GM12878 (cell line): Measurements from ENCODE around the gene UTP25. TPM values are rescaled to one million over a fixed set of nuclear protein-coding genes. Genes with fewer than 3 reads are reported as not detected.

Experiments used
- ATAC-seq: fragments of 200-7000 bp; cut with Tn5 transposase; 3 replicates; pipeline ENCODE4 v1.9.1; 2020; ENCODE audit warnings: mild to moderate bottlenecking, moderate library complexity
- BruUV-seq: library from RNA; stranded (reverse); fragments of 400-500 nt; replicated peaks from 2 replicates; lab custom pipeline; 2021; lab: Mats Ljungman, UMichigan
- CTCF ChIA-PET: fragments of 300-600 bp; sonication (Branson Sonifier 250); formaldehyde crosslinking; extraction: SDS; loops from one replicate; lab custom pipeline; 2021; ENCODE audit warnings: inconsistent platforms; lab: Yijun Ruan, JAX
- POLR2A ChIA-PET: fragments of 350-600 bp; formaldehyde crosslinking; extraction: SDS; loops from one replicate; lab custom pipeline; 2021; ENCODE audit warnings: inconsistent platforms; lab: Charles Lee
- RAD21 ChIA-PET: fragments of 300-600 bp; sonication (Branson Sonifier 250); formaldehyde crosslinking; loops from one replicate; lab custom pipeline; 2023; ENCODE audit warnings: antibody characterized with exemption; ENCODE audit not compliant: unreplicated experiment; lab: Charles Lee
- SMC1A ChIA-PET: fragments of 300-600 bp; sonication (Branson Sonifier 250); formaldehyde crosslinking; loops from one replicate; lab custom pipeline; 2023; ENCODE audit not compliant: unreplicated experiment, uncharacterized antibody; lab: Charles Lee
- DNase-seq: peaks from one replicate; pipeline ENCODE4 v3.0.0-alpha.2; 2011; ENCODE audit warnings: low read depth, low spot score
- FAIRE-seq: peaks from 3 replicates; lab custom pipeline; 2011; peaks lifted over from hg19 to GRCh38; lab: Jason Lieb, UNC
- H2AFZ ChIP-seq: 2 replicates; pipeline ENCODE4 v1.6.0; 2011; ENCODE audit warnings: low read depth, low read length, control low read depth; ENCODE audit not compliant: control insufficient read depth
- H3K27ac ChIP-seq: 2 replicates; pipeline ENCODE4 v1.5.1; 2011; ENCODE audit warnings: control low read depth; ENCODE audit not compliant: control insufficient read depth, insufficient read depth
- H3K27me3 ChIP-seq, 2 experiments: replicated peaks in 1 of 2; 2 replicates each; pipeline versions ENCODE4 v1.6.0 to v1.6.1; 2011; ENCODE audit warnings: low read length in 1 of 2; ENCODE audit not compliant: control insufficient read depth in 2 of 2, insufficient read depth in 2 of 2
- H3K36me3 ChIP-seq, 2 experiments: 2 replicates each; pipeline ENCODE4 v1.5.1; 2011; ENCODE audit warnings: low read length in 1 of 2; ENCODE audit not compliant: control insufficient read depth in 2 of 2, insufficient read depth in 2 of 2
- H3K4me1 ChIP-seq: 2 replicates; pipeline ENCODE4 v1.6.1; 2011; ENCODE audit warnings: mild to moderate bottlenecking, low read length, moderate library complexity, mixed read lengths; ENCODE audit not compliant: control insufficient read depth, insufficient read depth
- H3K4me2 ChIP-seq: 2 replicates; pipeline ENCODE4 v1.6.0; 2011; ENCODE audit warnings: control low read depth; ENCODE audit not compliant: control insufficient read depth, insufficient read depth
- H3K4me3 ChIP-seq: fragments of 200-600 bp; sonication (generic); 2 replicates; pipeline ENCODE4 v1.5.1; 2016
- H3K79me2 ChIP-seq: 2 replicates; pipeline ENCODE4 v1.6.0; 2011; ENCODE audit warnings: low read length; ENCODE audit not compliant: control insufficient read depth, insufficient read depth
- H3K9ac ChIP-seq: 2 replicates; pipeline ENCODE4 v1.8.0; 2011; ENCODE audit warnings: low read length, control low read depth, mixed read lengths; ENCODE audit not compliant: control insufficient read depth, insufficient read depth
- H3K9me3 ChIP-seq: replicated peaks from 3 replicates; pipeline ENCODE4 v1.5.1; 2011; ENCODE audit warnings: mild to moderate bottlenecking, low read length; ENCODE audit not compliant: control insufficient read depth, insufficient read depth
- H4K20me1 ChIP-seq: 2 replicates; pipeline ENCODE4 v1.6.0; 2011; ENCODE audit not compliant: control insufficient read depth, insufficient read depth
- CBFB ChIP-seq: IDR thresholded peaks from 2 replicates; pipeline ENCODE4 v1.6.1; 2016; ENCODE audit warnings: antibody characterized with exemption, low read depth
- DPF2 ChIP-seq: fragments of 450-650 bp; IDR thresholded peaks from 2 replicates; pipeline ENCODE4 v1.6.1; 2017; ENCODE audit warnings: mild to moderate bottlenecking
- ESRRA ChIP-seq: IDR thresholded peaks from 2 replicates; pipeline ENCODE4 v1.6.1; 2012; ENCODE audit warnings: mild to moderate bottlenecking, low read length, improper control_type of control experiment
- ETV6 ChIP-seq, 2 experiments: fragments of 450-650 bp in 1 of 2; IDR thresholded peaks in 1 of 2; conservative IDR thresholded peaks in 1 of 2; 2 replicates each; pipeline ENCODE4 v1.6.1; 2014; ENCODE audit warnings: antibody characterized with exemption in 1 of 2, borderline replicate concordance in 1 of 2, low read depth in 1 of 2, mild to moderate bottlenecking in 1 of 2, moderate library complexity in 1 of 2
- POU2F2 ChIP-seq: IDR thresholded peaks from 3 replicates; pipeline ENCODE4 v1.6.1; 2011; ENCODE audit warnings: low read depth, mild to moderate bottlenecking, low read length, borderline replicate concordance
- RAD21 ChIP-seq: IDR thresholded peaks from 2 replicates; pipeline ENCODE4 v1.6.1; 2011; ENCODE audit warnings: mild to moderate bottlenecking, low read depth, low read length, moderate library complexity; ENCODE audit not compliant: insufficient read depth
- TCF12 ChIP-seq: IDR thresholded peaks from 2 replicates; pipeline ENCODE4 v1.6.1; 2011; ENCODE audit warnings: low read depth, mild to moderate bottlenecking, low read length
- WRNIP1 ChIP-seq: IDR thresholded peaks from 2 replicates; pipeline ENCODE4 v1.6.1; 2011; ENCODE audit warnings: low read depth, low read length, improper control_type of control experiment, borderline replicate concordance
- ZNF384 ChIP-seq: IDR thresholded peaks from 2 replicates; pipeline ENCODE4 v1.6.1; 2012; ENCODE audit warnings: low read depth, mild to moderate bottlenecking, low read length, improper control_type of control experiment, borderline replicate concordance
- WGBS: methylation state at CpG from one replicate; pipeline ENCODE4 v1.1.6; 2016; ENCODE audit warnings: low lambda C conversion rate; ENCODE audit not compliant: insufficient replicate concordance, insufficient coverage; ENCODE audit errors: missing lambda C conversion rate; 5-methylcytosine and 5-hydroxymethylcytosine counted together
- in situ Hi-C: fragments of 300-500 bp; cut with MboI; formaldehyde crosslinking; loops from 9 replicates; pipeline ENCODE4 v1.14.3; 2018; ENCODE audit warnings: mixed read lengths
- intact Hi-C: fragments of 100-400 bp; cut with micrococcal nuclease; formaldehyde crosslinking; loops from one replicate; pipeline ENCODE4 v1.14.2; 2022; ENCODE audit not compliant: unreplicated experiment
- polyA plus RNA-seq, 11 experiments: library from polyadenylated mRNA; depleted of rRNA in 4 of 11; unstranded in 6 of 11; stranded (reverse) in 5 of 11; fragments of >200 nt; fragmentation: Nextera tagmentation in 4 of 11; fragmentation: Illumina TruSeq in 1 of 11; extraction: Ambion mirVana in 4 of 11; extraction: Trizol in 1 of 11; gene quantifications; 1 replicate in 1 of 11; 2 replicates in 10 of 11; pipeline versions ENCODE4 v1.2.1 to v1.2.3, GENCODE V29; 2011 to 2016; ENCODE audit warnings: inconsistent platforms in 2 of 11, missing spikeins in 2 of 11, low read depth in 1 of 11
- total RNA-seq, 4 experiments: library from RNA; depleted of rRNA in 3 of 4; stranded (reverse); fragments of >200 nt in 3 of 4; fragmentation: Illumina TruSeq in 1 of 4; extraction: Trizol in 1 of 4; gene quantifications; 2 replicates each; pipeline versions ENCODE4 v1.2.1 to v1.2.3, GENCODE V29; 2013 to 2021
- TF ChIP-seq, protein P1 (sequence below): fragments of 450-650 bp; IDR thresholded peaks from 2 replicates; pipeline ENCODE4 v1.6.1; 2017; ENCODE audit warnings: low read depth, mild to moderate bottlenecking, moderate library complexity
- TF ChIP-seq, protein P2 (sequence below): fragments of 150-350 bp; IDR thresholded peaks from 2 replicates; pipeline ENCODE4 v1.6.1; 2016; ENCODE audit warnings: low read depth, low read length
- TF ChIP-seq, protein P3 (sequence below): fragments of 450-650 bp; IDR thresholded peaks from 2 replicates; pipeline ENCODE4 v1.6.1; 2018; ENCODE audit warnings: mild to moderate bottlenecking, low read depth, moderate library complexity; ENCODE audit not compliant: partially characterized antibody

Gene UTP25
- total and polyA plus RNA-seq, 10 of the 15 experiments (the other 5 are each of a cell fraction or from before 2014, with no cell fraction given): 3.0 to 13.3 (median 8.5) TPM

DNA sequence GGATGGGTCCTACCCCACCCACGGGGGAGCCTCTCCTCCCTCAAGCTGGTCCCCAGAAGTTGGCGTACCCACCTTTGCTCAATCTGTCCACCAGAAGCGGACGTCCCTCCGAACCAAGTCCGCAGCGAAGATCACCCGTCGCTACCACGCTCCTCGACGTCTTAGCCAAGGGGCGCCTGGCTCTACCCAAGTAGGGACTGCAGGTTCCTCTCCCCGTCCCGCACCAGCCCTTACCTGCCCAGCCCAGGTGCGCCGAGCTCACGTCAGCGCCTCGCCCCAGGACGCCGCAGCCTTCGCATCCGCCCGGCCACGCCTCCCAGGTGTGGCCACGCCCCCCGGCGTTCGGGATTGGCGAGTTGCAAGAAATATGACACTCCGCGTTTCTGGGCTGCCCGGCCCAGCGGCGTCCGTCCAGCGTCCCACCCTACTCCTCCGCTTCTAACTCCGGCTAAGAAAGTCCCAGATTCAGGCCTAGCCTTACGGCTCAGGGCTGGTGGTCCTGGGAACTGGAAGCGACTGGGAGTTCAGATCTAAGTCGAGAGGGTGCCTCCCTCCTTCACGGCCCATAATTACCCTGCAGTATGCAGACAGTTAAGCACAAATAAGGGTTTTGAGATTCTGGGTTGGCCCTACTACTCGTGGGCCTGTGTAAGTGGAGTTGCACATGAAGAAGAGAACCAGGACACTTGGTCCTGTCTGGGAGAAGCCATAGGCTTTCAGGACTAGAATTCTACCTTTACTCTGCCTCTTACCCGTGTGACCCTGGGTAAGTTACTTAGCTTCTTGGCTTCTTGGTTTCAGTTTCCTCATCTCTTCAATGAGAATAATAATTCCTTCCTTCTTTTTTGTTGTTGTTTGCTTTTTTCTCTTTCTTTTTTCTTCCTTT, 21.7 kb upstream of the UTP25 start, which contains the start of gene IRF6 (continued):
- TF ChIP-seq ZNF384 (no peak), TCF12 (no peak), DPF2 (no peak), CBFB (no peak), RAD21 (no peak), POU2F2 (no peak), ETV6 (conservative IDR thresholded peaks at IDR 0.05 in 1 of 2, IDR thresholded peaks at IDR 0.05 in 1 of 2; ENCODE audit: borderline replicate concordance in 1 of 2, low read depth in 1 of 2) (no peak), ESRRA (no peak)
- TF ChIP-seq, protein P1, sequence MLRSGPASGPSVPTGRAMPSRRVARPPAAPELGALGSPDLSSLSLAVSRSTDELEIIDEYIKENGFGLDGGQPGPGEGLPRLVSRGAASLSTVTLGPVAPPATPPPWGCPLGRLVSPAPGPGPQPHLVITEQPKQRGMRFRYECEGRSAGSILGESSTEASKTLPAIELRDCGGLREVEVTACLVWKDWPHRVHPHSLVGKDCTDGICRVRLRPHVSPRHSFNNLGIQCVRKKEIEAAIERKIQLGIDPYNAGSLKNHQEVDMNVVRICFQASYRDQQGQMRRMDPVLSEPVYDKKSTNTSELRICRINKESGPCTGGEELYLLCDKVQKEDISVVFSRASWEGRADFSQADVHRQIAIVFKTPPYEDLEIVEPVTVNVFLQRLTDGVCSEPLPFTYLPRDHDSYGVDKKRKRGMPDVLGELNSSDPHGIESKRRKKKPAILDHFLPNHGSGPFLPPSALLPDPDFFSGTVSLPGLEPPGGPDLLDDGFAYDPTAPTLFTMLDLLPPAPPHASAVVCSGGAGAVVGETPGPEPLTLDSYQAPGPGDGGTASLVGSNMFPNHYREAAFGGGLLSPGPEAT: no peak

DNA sequence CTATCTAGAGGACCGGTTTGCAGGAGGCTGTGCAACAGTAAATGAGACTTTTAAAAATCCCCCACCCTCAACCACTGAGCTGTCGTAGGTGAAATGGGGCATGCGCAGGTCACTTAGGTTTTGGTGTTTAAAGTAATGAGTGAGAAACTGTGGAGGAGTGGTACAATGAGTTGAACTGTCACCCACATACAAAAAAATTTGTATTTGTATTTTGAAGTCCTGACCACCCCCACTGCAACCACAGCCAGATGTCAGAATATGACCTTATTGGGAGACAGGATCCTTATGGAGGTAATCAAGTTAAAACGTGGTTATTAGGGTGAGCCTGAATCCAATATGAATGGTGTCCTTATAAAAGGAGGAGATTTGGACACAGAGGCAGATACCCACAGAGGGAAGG, 20.3 kb upstream of the UTP25 start:
- no peak overlapping the region for H3K4me3 ChIP-seq
- H3K4me1 ChIP-seq: no peaks in the 10 kb centered on the region
- H3K27ac ChIP-seq: no peak overlapping the region
- H3K79me2 ChIP-seq: no peaks in the 10 kb centered on the region
- ChIA-PET SMC1A (interaction anchor here (0.6 to 2.5 kb wide), 7 partner anchors 8 to 202 kb away, joined by 3 to 8 read pairs (median 3); partner anchors contain the start of gene TRAF3IP3), CTCF (interaction anchor here (0.6 to 7.7 kb wide), 9 partner anchors 9 to 56 kb away, joined by 3 to 78 read pairs (median 4); no protein-coding TSS in a partner anchor), RAD21 (interaction anchor here (0.6 to 1.2 kb wide), 3 partner anchors 9 to 115 kb away, joined by 3 to 4 read pairs (median 3); partner anchors contain the start of gene C1orf74), POLR2A (interaction anchor here (0.6 to 1.5 kb wide), 8 partner anchors 8 to 1580 kb away, joined by 3 to 6 read pairs (median 4); partner anchors contain the start of gene TRAF3IP3)
- H2AFZ ChIP-seq: no peak overlapping the region
- FAIRE-seq (no peak), ATAC-seq (peak; percentile 39), DNase-seq (no peak)
- no peaks in the 10 kb centered on the region for H4K20me1 ChIP-seq
- 35% methylated on average over 4 of the region's 4 CpGs for WGBS
- H3K27me3 ChIP-seq: no peaks in the 10 kb centered on the region; a peak in 1 of 4 replicates
- H3K9me3 ChIP-seq: no peaks in the 10 kb centered on the region
- H3K4me2 ChIP-seq: no peak overlapping the region
- no peaks in the 10 kb centered on the region for H3K36me3 ChIP-seq
- intact Hi-C loops (no loop called here), in situ Hi-C loops (no loop called here)
- H3K9ac ChIP-seq: no peak overlapping the region
- BruUV-seq: no TSS peak
- TF ChIP-seq, protein P2, sequence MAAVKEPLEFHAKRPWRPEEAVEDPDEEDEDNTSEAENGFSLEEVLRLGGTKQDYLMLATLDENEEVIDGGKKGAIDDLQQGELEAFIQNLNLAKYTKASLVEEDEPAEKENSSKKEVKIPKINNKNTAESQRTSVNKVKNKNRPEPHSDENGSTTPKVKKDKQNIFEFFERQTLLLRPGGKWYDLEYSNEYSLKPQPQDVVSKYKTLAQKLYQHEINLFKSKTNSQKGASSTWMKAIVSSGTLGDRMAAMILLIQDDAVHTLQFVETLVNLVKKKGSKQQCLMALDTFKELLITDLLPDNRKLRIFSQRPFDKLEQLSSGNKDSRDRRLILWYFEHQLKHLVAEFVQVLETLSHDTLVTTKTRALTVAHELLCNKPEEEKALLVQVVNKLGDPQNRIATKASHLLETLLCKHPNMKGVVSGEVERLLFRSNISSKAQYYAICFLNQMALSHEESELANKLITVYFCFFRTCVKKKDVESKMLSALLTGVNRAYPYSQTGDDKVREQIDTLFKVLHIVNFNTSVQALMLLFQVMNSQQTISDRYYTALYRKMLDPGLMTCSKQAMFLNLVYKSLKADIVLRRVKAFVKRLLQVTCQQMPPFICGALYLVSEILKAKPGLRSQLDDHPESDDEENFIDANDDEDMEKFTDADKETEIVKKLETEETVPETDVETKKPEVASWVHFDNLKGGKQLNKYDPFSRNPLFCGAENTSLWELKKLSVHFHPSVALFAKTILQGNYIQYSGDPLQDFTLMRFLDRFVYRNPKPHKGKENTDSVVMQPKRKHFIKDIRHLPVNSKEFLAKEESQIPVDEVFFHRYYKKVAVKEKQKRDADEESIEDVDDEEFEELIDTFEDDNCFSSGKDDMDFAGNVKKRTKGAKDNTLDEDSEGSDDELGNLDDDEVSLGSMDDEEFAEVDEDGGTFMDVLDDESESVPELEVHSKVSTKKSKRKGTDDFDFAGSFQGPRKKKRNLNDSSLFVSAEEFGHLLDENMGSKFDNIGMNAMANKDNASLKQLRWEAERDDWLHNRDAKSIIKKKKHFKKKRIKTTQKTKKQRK: no peak
- TF ChIP-seq WRNIP1: no peak
- TF ChIP-seq, protein P3, sequence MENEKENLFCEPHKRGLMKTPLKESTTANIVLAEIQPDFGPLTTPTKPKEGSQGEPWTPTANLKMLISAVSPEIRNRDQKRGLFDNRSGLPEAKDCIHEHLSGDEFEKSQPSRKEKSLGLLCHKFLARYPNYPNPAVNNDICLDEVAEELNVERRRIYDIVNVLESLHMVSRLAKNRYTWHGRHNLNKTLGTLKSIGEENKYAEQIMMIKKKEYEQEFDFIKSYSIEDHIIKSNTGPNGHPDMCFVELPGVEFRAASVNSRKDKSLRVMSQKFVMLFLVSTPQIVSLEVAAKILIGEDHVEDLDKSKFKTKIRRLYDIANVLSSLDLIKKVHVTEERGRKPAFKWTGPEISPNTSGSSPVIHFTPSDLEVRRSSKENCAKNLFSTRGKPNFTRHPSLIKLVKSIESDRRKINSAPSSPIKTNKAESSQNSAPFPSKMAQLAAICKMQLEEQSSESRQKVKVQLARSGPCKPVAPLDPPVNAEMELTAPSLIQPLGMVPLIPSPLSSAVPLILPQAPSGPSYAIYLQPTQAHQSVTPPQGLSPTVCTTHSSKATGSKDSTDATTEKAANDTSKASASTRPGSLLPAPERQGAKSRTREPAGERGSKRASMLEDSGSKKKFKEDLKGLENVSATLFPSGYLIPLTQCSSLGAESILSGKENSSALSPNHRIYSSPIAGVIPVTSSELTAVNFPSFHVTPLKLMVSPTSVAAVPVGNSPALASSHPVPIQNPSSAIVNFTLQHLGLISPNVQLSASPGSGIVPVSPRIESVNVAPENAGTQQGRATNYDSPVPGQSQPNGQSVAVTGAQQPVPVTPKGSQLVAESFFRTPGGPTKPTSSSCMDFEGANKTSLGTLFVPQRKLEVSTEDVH: no peak
- no peak for TF ChIP-seq ETV6 (conservative IDR thresholded peaks at IDR 0.05 in 1 of 2, IDR thresholded peaks at IDR 0.05 in 1 of 2; ENCODE audit: borderline replicate concordance in 1 of 2, low read depth in 1 of 2)
